BLaER1 treated with 17β-estradiol and CSF1 and Interleukin-3, amounts not matched to agents 10 nM and 100 nM (cell line): Measurements from ENCODE around the gene TPTE2.
A peak's percentile ranks its signal among the peaks of the same experiment; 100 is the strongest.
"Not testable (repeated sequence)": the region's sequence is repeated elsewhere in the genome, so short reads cannot be mapped to it uniquely, and the experiment has no call there.

Source experiments
- H3K27ac ChIP-seq, 11 experiments: shearing (Covaris generic); formaldehyde crosslinking; 2 replicates each; pipeline ENCODE4 v1.8.1; 2022
- H3K27me3 ChIP-seq, 11 experiments: shearing (Covaris generic); formaldehyde crosslinking; 2 replicates each; pipeline ENCODE4 v1.8.1; 2022
- H3K36me3 ChIP-seq, 11 experiments: shearing (Covaris generic); formaldehyde crosslinking; 2 replicates each; pipeline ENCODE4 v1.8.1; 2022
- H3K4me1 ChIP-seq, 10 experiments: shearing (Covaris generic); formaldehyde crosslinking; 2 replicates each; pipeline ENCODE4 v1.8.1; 2022
- H3K4me2 ChIP-seq, 11 experiments: shearing (Covaris generic); formaldehyde crosslinking; 2 replicates each; pipeline ENCODE4 v1.8.1; 2022
- H3K4me3 ChIP-seq, 10 experiments: shearing (Covaris generic); formaldehyde crosslinking; 2 replicates each; pipeline ENCODE4 v1.8.1; 2022
- H3K9ac ChIP-seq, 11 experiments: shearing (Covaris generic); formaldehyde crosslinking; 2 replicates each; pipeline ENCODE4 v1.8.1; 2022
- H3K9me3 ChIP-seq, 11 experiments: shearing (Covaris generic); formaldehyde crosslinking; replicated peaks in 1 of 11; 2 replicates each; pipeline ENCODE4 v1.8.1; 2022
- H4K20me1 ChIP-seq, 11 experiments: shearing (Covaris generic); formaldehyde crosslinking; 2 replicates each; pipeline ENCODE4 v1.8.1; 2022
- Cebpa-rat ChIP-seq, 11 experiments: shearing (Covaris generic); IDR thresholded peaks; 2 replicates each; pipeline ENCODE4 v1.8.1; 2022

TPTE2 gene

GRCh38 chr13:19573120-19573716, 11.9 kb upstream of the TPTE2 start:
- Histone ChIP-seq H3K9me3 (no peaks in the 10 kb centered on the region), H3K4me3 (no peak overlapping the region), H3K36me3 (no peaks in the 10 kb centered on the region), H3K4me2 (no peak overlapping the region), H3K27ac (no peak overlapping the region), H4K20me1 (no peaks in the 10 kb centered on the region), H3K9ac (no peak overlapping the region), H3K27me3 (no peaks in the 10 kb centered on the region), H3K4me1 (no peaks in the 10 kb centered on the region)
- TF ChIP-seq Cebpa-rat (IDR thresholded peaks at IDR 0.05), result no peak

GRCh38 chr13:19572280-19572679, 10.9 kb upstream of the TPTE2 start:
- Histone ChIP-seq H3K27ac (no peak overlapping the region), H3K9me3 (no peaks in the 10 kb centered on the region), H4K20me1 (no peaks in the 10 kb centered on the region), H3K9ac (no peak overlapping the region), H3K27me3 (no peaks in the 10 kb centered on the region), H3K4me3 (no peak overlapping the region), H3K36me3 (no peaks in the 10 kb centered on the region), H3K4me2 (no peak overlapping the region), H3K4me1 (no peaks in the 10 kb centered on the region)
- TF ChIP-seq Cebpa-rat (IDR thresholded peaks at IDR 0.05), result no peak

GRCh38 chr13:19567820-19568534, 6.6 kb upstream of the TPTE2 start:
- Histone ChIP-seq H3K4me1 (peaks cover 0 to 16% (median 7%) of the 10 kb centered on the region in 10 experiments; a peak in 12 of 20 replicates), H3K36me3 (no peaks in the 10 kb centered on the region), H3K27me3 (no peaks in the 10 kb centered on the region), H4K20me1 (no peaks in the 10 kb centered on the region), H3K27ac (no peak overlapping the region), H3K9ac (no peak overlapping the region), H3K4me2 (no peak overlapping the region), H3K9me3 (peaks cover 0 to 1% (median 0%) of the 10 kb centered on the region in 11 experiments; a peak in 1 of 22 replicates), H3K4me3 (no peak overlapping the region)
- TF ChIP-seq Cebpa-rat (IDR thresholded peaks at IDR 0.05), result no peak

GRCh38 chr13:19561585-19561984, 253 bp upstream of the TPTE2 start:
- Histone ChIP-seq H3K4me2 (no peak overlapping the region), H3K27ac (no peak overlapping the region), H3K36me3 (no peaks in the 10 kb centered on the region), H3K9me3 (peaks cover 0 to 24% (median 11%) of the 10 kb centered on the region in 11 experiments; a peak in 18 of 22 replicates), H4K20me1 (no peaks in the 10 kb centered on the region), H3K27me3 (no peaks in the 10 kb centered on the region), H3K4me3 (no peak overlapping the region), H3K9ac (no peak overlapping the region), H3K4me1 (peaks cover 0 to 16% (median 7%) of the 10 kb centered on the region in 10 experiments; a peak in 12 of 20 replicates)
- TF ChIP-seq Cebpa-rat (IDR thresholded peaks at IDR 0.05), result no peak

- not testable (repeated sequence) for H3K27ac ChIP-seq, H3K36me3 ChIP-seq, H3K9ac ChIP-seq, H3K27me3 ChIP-seq, H3K4me2 ChIP-seq, H4K20me1 ChIP-seq, H3K4me3 ChIP-seq
- Histone ChIP-seq H3K4me1 (peaks cover 0 to 16% (median 7%) of the 10 kb centered on the region in 10 experiments; a peak in 12 of 20 replicates), H3K9me3 (peaks cover 0 to 24% (median 11%) of the 10 kb centered on the region in 11 experiments; a peak in 18 of 22 replicates)
Measured at GRCh38 chr13:19560672-19561071, 660 bp downstream of the TPTE2 start.

- not testable (repeated sequence) for H3K9ac ChIP-seq, H3K4me2 ChIP-seq, H3K27me3 ChIP-seq
Measured at GRCh38 chr13:19559739-19560138, 1.6 kb downstream of the TPTE2 start.

GRCh38 chr13:19557287-19557686, 4.0 kb downstream of the TPTE2 start:
- not testable (repeated sequence) for H3K36me3 ChIP-seq, H3K27ac ChIP-seq, H3K4me3 ChIP-seq, H4K20me1 ChIP-seq, H3K9ac ChIP-seq, H3K27me3 ChIP-seq, H3K4me2 ChIP-seq, H3K4me1 ChIP-seq
- peaks cover 0 to 16% (median 11%) of the 10 kb centered on the region in 11 experiments; a peak in 18 of 22 replicates for H3K9me3 ChIP-seq

More at GRCh38 chr13:19559739-19560138, 1.6 kb downstream of the TPTE2 start:
- not testable (repeated sequence) for H3K36me3 ChIP-seq, H4K20me1 ChIP-seq, H3K27ac ChIP-seq, H3K4me3 ChIP-seq
- Histone ChIP-seq H3K9me3 (peaks cover 0 to 24% (median 11%) of the 10 kb centered on the region in 11 experiments; a peak in 18 of 22 replicates), H3K4me1 (peaks cover 0 to 13% (median 6%) of the 10 kb centered on the region in 10 experiments; a peak in 12 of 20 replicates)

GRCh38 chr13:19549245-19549644, 12.1 kb downstream of the TPTE2 start:
- not testable (repeated sequence) for H3K27me3 ChIP-seq, H3K4me3 ChIP-seq, H4K20me1 ChIP-seq, H3K27ac ChIP-seq, H3K9me3 ChIP-seq, H3K4me1 ChIP-seq, H3K4me2 ChIP-seq, H3K36me3 ChIP-seq, H3K9ac ChIP-seq

GRCh38 chr13:19525634-19526033, 35.7 kb downstream of the TPTE2 start:
- Histone ChIP-seq H3K4me2 (peak overlapping the region in 1 of 11 experiments; percentile 37; a peak in 1 of 22 replicates), H3K4me1 (peaks cover 0 to 15% (median 0%) of the 10 kb centered on the region in 10 experiments; a peak in 2 of 20 replicates)
- H3K4me3 ChIP-seq, H3K9me3 ChIP-seq, H3K27ac ChIP-seq, H4K20me1 ChIP-seq, H3K36me3 ChIP-seq, H3K9ac ChIP-seq, H3K27me3 ChIP-seq: not testable (repeated sequence)

- Histone ChIP-seq H3K9ac (no peak overlapping the region), H4K20me1 (no peaks in the 10 kb centered on the region), H3K36me3 (no peaks in the 10 kb centered on the region), H3K4me2 (peak overlapping the region in 3 of 11 experiments; percentile 15 to 30 (median 24); a peak in 2 of 22 replicates), H3K27me3 (no peaks in the 10 kb centered on the region), H3K4me3 (no peak overlapping the region), H3K27ac (no peak overlapping the region), H3K9me3 (no peaks in the 10 kb centered on the region), H3K4me1 (peaks cover 0 to 6% (median 0%) of the 10 kb centered on the region in 10 experiments; a peak in 2 of 20 replicates)
- no peak for TF ChIP-seq Cebpa-rat (IDR thresholded peaks at IDR 0.05)
Measured at GRCh38 chr13:19519049-19519448, 42.3 kb downstream of the TPTE2 start.

- not testable (repeated sequence) for H3K4me3 ChIP-seq, H3K4me2 ChIP-seq, H3K27me3 ChIP-seq, H4K20me1 ChIP-seq, H3K9ac ChIP-seq, H3K9me3 ChIP-seq, H3K4me1 ChIP-seq, H3K27ac ChIP-seq, H3K36me3 ChIP-seq
Measured at GRCh38 chr13:19507623-19508022, 53.7 kb downstream of the TPTE2 start.

- not testable (repeated sequence) for H3K27ac ChIP-seq, H3K4me1 ChIP-seq, H3K36me3 ChIP-seq, H3K9ac ChIP-seq, H3K27me3 ChIP-seq, H3K4me2 ChIP-seq, H3K4me3 ChIP-seq, H4K20me1 ChIP-seq
- H3K9me3 ChIP-seq, result peaks cover 17 to 23% (median 20%) of the 10 kb centered on the region in 11 experiments
Measured at GRCh38 chr13:19460126-19460525, 101.2 kb downstream of the TPTE2 start.

- H4K20me1 ChIP-seq, H3K27me3 ChIP-seq, H3K9me3 ChIP-seq: not testable (repeated sequence)
Measured at GRCh38 chr13:19439056-19439686, 122.2 kb downstream of the TPTE2 start.

More at GRCh38 chr13:19439056-19439686, 122.2 kb downstream of the TPTE2 start:
- H3K9ac ChIP-seq, H3K4me3 ChIP-seq, H3K36me3 ChIP-seq, H3K4me1 ChIP-seq, H3K4me2 ChIP-seq, H3K27ac ChIP-seq: not testable (repeated sequence)
